GM18951 (cell line): Measurements from ENCODE around the gene TCF15.

Experiments used
- POLR2A ChIP-seq: IDR thresholded peaks from 4 replicates; pipeline ENCODE4 v1.6.1; 2011; ENCODE audit warnings: mild to moderate bottlenecking; ENCODE audit not compliant: insufficient read length, insufficient read depth; ENCODE audit errors: extremely low read depth
- in situ Hi-C: fragments of 300-500 bp; cut with MboI; formaldehyde crosslinking; loops from one replicate; pipeline ENCODE4 v1.12.0; 2022; ENCODE audit warnings: low sequenced_read_pairs, mixed read lengths, inconsistent platforms; ENCODE audit not compliant: unreplicated experiment

Gene TCF15

GRCh38 chr20:610130-611046 lies at the start of gene TCF15:
TSS of gene TCF15 (minus strand) at chr20:610309. CDS start at chr20:610237, 72 bp downstream.
- in situ Hi-C loops: no loop called here

GRCh38 chr20:658731-659291 lies 48.7 kb upstream of the TCF15 start:
- TF ChIP-seq POLR2A: no peak
- in situ Hi-C loops: no loop called here

More at GRCh38 chr20:610130-611046, at the start of gene TCF15:
- no peak for TF ChIP-seq POLR2A

GRCh38 chr20:658202-658601 lies 48.1 kb upstream of the TCF15 start:
- no peak for TF ChIP-seq POLR2A
- in situ Hi-C loops: no loop called here

GRCh38 chr20:655726-656624 lies 45.9 kb upstream of the TCF15 start:
- no peak for TF ChIP-seq POLR2A
- in situ Hi-C loops: no loop called here

GRCh38 chr20:654417-654750 lies 44.3 kb upstream of the TCF15 start:
- TF ChIP-seq POLR2A: no peak
- in situ Hi-C loops: loop anchor here (5.0 kb wide), 1 partner anchor 92 kb away; no protein-coding TSS in a partner anchor

- TF ChIP-seq POLR2A: no peak
- in situ Hi-C loops: loop anchor here (5.0 kb wide), 1 partner anchor 92 kb away; no protein-coding TSS in a partner anchor
Observed at GRCh38 chr20:653590-654416, 43.7 kb upstream of the TCF15 start.

GRCh38 chr20:653110-653589 lies 43.0 kb upstream of the TCF15 start, which contains the start of gene SRXN1:
TSS of gene SRXN1 (minus strand) at chr20:653200. CDS start at chr20:653185, 15 bp downstream.
- TF ChIP-seq POLR2A: peak; percentile 81
- in situ Hi-C loops: loop anchor here (5.0 kb wide), 1 partner anchor 91 kb away; no protein-coding TSS in a partner anchor

GRCh38 chr20:652615-653109 lies 42.6 kb upstream of the TCF15 start:
- no peak for TF ChIP-seq POLR2A
- in situ Hi-C loops: loop anchor here (5.0 kb wide), 1 partner anchor 90 kb away; no protein-coding TSS in a partner anchor

GRCh38 chr20:651713-652614 lies 41.9 kb upstream of the TCF15 start:
- no peak for TF ChIP-seq POLR2A
- in situ Hi-C loops: loop anchor here (5.0 kb wide), 1 partner anchor 90 kb away; no protein-coding TSS in a partner anchor

- TF ChIP-seq POLR2A: no peak
- in situ Hi-C loops: loop anchor here (5.0 kb wide), 1 partner anchor 89 kb away; no protein-coding TSS in a partner anchor
Observed at GRCh38 chr20:650954-651353, 40.8 kb upstream of the TCF15 start.

- in situ Hi-C loops: loop anchor here (5.0 kb wide), 1 partner anchor 88 kb away; no protein-coding TSS in a partner anchor
- TF ChIP-seq POLR2A: no peak
Observed at GRCh38 chr20:650281-650680, 40.2 kb upstream of the TCF15 start.

GRCh38 chr20:647479-648019 lies 37.4 kb upstream of the TCF15 start:
- in situ Hi-C loops: loop anchor here (5.0 kb wide), 1 partner anchor 295 kb away; no protein-coding TSS in a partner anchor
- no peak for TF ChIP-seq POLR2A
